ENCODE measurements around the gene AGAP1.

Gene AGAP1

GRCh38 chr2:235612181-235612950, 118.5 kb downstream of the AGAP1 start:
- no peak for DNase-seq

- peak; percentile 44 for DNase-seq
These were observed 119.8 kb downstream of the AGAP1 start for GRCh38 chr2:235613649-235614048.

GRCh38 chr2:235614176-235614860, 120.5 kb downstream of the AGAP1 start:
- peak; percentile 86 for DNase-seq

- DNase-seq = peak; percentile 22
These were observed 121.3 kb downstream of the AGAP1 start for GRCh38 chr2:235614900-235615712.

GRCh38 chr2:235616885-235617284, 123.0 kb downstream of the AGAP1 start:
- DNase-seq = no peak

- no peak for DNase-seq
These were observed 124.2 kb downstream of the AGAP1 start for GRCh38 chr2:235618039-235618438.

- no peak for DNase-seq
These were observed 125.7 kb downstream of the AGAP1 start for GRCh38 chr2:235619544-235619943.

- DNase-seq = no peak
These were observed 127.9 kb downstream of the AGAP1 start for GRCh38 chr2:235621736-235622135.

GRCh38 chr2:235623111-235623510, 129.3 kb downstream of the AGAP1 start:
- no peak for DNase-seq

- DNase-seq = no peak
These were observed 129.9 kb downstream of the AGAP1 start for GRCh38 chr2:235623752-235624151.

- no peak for DNase-seq
These were observed 132.8 kb downstream of the AGAP1 start for GRCh38 chr2:235626658-235627057.

GRCh38 chr2:235627682-235628081, 133.8 kb downstream of the AGAP1 start:
- no peak for DNase-seq

GRCh38 chr2:235630718-235631296, 137.0 kb downstream of the AGAP1 start:
- DNase-seq = no peak

GRCh38 chr2:235634435-235635158, 140.8 kb downstream of the AGAP1 start:
- no peak for DNase-seq

GRCh38 chr2:235636546-235636945, 142.7 kb downstream of the AGAP1 start:
- no peak for DNase-seq

- no peak for DNase-seq
These were observed 144.1 kb downstream of the AGAP1 start for GRCh38 chr2:235637896-235638295.

- DNase-seq = no peak
These were observed 144.9 kb downstream of the AGAP1 start for GRCh38 chr2:235638541-235639427.

- DNase-seq = no peak
These were observed 145.6 kb downstream of the AGAP1 start for GRCh38 chr2:235639428-235639773.

GRCh38 chr2:235639885-235640284, 146.0 kb downstream of the AGAP1 start:
- no peak for DNase-seq

GRCh38 chr2:235640377-235640776, 146.5 kb downstream of the AGAP1 start:
- DNase-seq = no peak

GRCh38 chr2:235640926-235641723, 147.3 kb downstream of the AGAP1 start:
- no peak for DNase-seq
